RWPE1 (cell line): ENCODE measurements around the gene NFU1.

ENCODE experiments used
- CTCF ChIA-PET: fragments of 350-600 bp; sonication (Branson Sonifier 250); formaldehyde crosslinking; extraction: SDS; loops from one replicate; lab custom pipeline; 2021; lab: Yijun Ruan, JAX
- POLR2A ChIA-PET: fragments of 400-600 bp; formaldehyde crosslinking; extraction: SDS; loops from one replicate; lab custom pipeline; 2020; ENCODE audit warnings: antibody characterized with exemption; ENCODE audit not compliant: low non-redundant PET; lab: Yijun Ruan, JAX
- DNase-seq: peaks from one replicate; pipeline ENCODE4 v3.0.0; 2012; ENCODE audit warnings: low spot score
- H3K27ac ChIP-seq: fragments of 450-650 bp; 2 replicates; pipeline ENCODE4 v1.5.1; 2017
- TF ChIP-seq, protein P1 (sequence below): fragments of 450-650 bp; conservative IDR thresholded peaks from 2 replicates; pipeline ENCODE4 v1.5.1; 2017; ENCODE audit warnings: low read depth, mild to moderate bottlenecking

Gene NFU1

DNA sequence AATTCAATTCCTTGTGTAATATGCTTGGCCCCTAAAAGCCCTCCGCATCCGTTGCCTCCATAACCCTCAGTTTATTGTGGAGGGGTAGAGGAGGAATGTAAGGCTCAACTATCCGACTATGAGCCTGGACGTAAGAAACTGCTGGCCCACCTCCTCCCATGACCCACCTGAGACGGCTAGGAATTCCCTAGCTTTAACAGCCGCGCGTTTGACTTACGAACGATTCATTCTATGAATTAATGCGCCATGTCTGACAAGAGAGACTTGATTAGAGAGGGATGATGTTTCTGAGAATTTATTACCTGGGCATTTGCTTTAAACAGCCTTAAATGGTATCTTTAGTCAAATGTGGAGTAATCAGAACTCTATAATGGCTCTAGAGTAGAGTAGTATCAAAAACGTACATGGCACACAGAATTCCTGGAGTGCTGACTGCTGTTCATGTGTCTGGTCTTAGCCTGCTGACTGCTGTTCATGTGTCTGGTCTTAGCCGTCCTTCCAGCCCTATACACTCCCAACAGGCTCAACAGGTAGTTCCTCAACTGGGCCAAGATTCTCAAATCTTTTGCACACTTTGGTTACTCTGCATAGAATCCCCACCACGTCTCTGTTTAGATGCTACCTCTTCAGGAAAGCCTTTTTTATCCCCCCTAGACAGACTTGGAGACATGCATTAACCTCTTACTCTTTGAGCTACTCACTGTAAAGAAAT lies 49.3 kb downstream of the NFU1 start:
- no peak for DNase-seq
- CTCF ChIA-PET: no interaction called here
- TF ChIP-seq, protein P1, sequence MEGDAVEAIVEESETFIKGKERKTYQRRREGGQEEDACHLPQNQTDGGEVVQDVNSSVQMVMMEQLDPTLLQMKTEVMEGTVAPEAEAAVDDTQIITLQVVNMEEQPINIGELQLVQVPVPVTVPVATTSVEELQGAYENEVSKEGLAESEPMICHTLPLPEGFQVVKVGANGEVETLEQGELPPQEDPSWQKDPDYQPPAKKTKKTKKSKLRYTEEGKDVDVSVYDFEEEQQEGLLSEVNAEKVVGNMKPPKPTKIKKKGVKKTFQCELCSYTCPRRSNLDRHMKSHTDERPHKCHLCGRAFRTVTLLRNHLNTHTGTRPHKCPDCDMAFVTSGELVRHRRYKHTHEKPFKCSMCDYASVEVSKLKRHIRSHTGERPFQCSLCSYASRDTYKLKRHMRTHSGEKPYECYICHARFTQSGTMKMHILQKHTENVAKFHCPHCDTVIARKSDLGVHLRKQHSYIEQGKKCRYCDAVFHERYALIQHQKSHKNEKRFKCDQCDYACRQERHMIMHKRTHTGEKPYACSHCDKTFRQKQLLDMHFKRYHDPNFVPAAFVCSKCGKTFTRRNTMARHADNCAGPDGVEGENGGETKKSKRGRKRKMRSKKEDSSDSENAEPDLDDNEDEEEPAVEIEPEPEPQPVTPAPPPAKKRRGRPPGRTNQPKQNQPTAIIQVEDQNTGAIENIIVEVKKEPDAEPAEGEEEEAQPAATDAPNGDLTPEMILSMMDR: no peak
- POLR2A ChIA-PET: no interaction called here
- peak overlapping the region; percentile 79 for H3K27ac ChIP-seq

GRCh38 chr2:69386789-69387734 lies 50.2 kb downstream of the NFU1 start, which contains the start of gene GFPT1:
TSS of gene GFPT1 (minus strand) at chr2:69387227. CDS start at chr2:69387071, 156 bp downstream.
- peak within 1 kb of the TSS; percentile 79 for H3K27ac ChIP-seq
- CTCF ChIA-PET: interaction anchor here (0.6 to 0.9 kb wide), 2 partner anchors 12 to 337 kb away, joined by 3 read pairs; no protein-coding TSS in a partner anchor
- POLR2A ChIA-PET: interaction anchor here (0.6 kb wide), 1 partner anchor 15 kb away, joined by 4 read pairs; no protein-coding TSS in a partner anchor

DNA sequence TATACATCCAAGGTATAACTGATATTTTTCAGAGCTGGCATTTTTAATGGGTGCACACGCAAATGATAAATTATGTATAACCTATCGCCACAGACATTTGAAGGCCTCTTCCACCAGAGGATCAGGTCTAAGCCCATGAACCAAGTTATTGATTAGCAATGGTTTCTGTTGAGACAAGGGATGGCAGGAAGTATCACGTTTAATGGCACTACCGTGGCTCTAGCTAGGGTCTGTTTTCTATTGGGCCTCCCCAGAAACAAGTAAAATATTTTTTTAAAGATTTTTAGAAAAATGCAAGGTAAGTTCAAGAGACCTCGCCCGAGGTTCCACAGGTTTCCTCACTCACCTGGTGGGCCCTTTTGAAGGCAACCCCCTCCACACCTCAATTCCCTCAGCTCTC lies 50.9 kb downstream of the NFU1 start:
- peak overlapping the region; percentile 79 for H3K27ac ChIP-seq
- ChIA-PET POLR2A (interaction anchor here (0.6 kb wide), 1 partner anchor 14 kb away, joined by 4 read pairs; no protein-coding TSS in a partner anchor), CTCF (interaction anchor here (0.9 kb wide), 1 partner anchor 11 kb away, joined by 3 read pairs; no protein-coding TSS in a partner anchor)

More at GRCh38 chr2:69386789-69387734, 50.2 kb downstream of the NFU1 start, which contains the start of gene GFPT1:
- TF ChIP-seq, protein P1: no peak
- peak; percentile 86 for DNase-seq

DNA sequence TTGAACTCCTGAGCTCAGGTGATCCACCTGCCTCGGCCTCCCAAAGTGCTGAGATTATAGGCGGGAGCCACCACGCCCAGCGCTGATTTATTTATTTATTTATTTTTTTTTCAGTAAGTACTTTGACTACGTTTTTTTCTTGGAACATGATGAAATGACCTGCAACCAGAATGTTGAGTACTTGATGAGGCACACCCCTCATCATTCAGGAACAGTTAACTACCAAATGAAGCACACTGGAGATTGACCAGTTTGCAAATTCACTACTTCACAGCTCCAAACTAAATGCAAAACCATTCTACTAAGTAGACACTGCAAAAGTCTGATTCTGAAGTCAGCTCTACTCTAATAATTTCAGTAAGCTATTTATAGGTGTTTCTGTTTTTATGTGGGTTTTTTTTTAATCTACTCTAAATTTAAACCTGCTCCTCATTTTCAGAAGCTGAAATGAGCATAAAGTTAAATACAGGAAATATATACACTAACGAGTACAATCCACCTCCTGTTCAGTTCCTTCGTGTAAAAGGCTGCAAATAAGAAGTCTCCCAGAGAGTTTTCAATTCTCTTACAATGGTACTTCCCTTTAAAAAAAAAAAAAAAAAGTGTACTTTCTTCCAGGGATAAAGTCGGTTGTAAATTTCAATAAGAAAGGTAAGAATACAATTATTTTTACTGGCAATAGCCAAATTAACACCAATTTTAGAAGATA lies 51.6 kb downstream of the NFU1 start:
- peak; percentile 21 for DNase-seq
- ChIA-PET POLR2A (interaction anchor here (0.6 to 0.7 kb wide), 2 partner anchors 16 to 237 kb away, joined by 3 read pairs; no protein-coding TSS in a partner anchor), CTCF (interaction anchor here (0.5 to 1.6 kb wide), 3 partner anchors 10 to 42 kb away, joined by 3 to 4 read pairs (median 4); no protein-coding TSS in a partner anchor)
- TF ChIP-seq, protein P1: no peak
- H3K27ac ChIP-seq: peak overlapping the region; percentile 65; the same call in 1 of the 2 replicates

More for the DNA sequence above, 50.9 kb downstream of the NFU1 start:
- TF ChIP-seq, protein P1: no peak
- DNase-seq: no peak

DNA sequence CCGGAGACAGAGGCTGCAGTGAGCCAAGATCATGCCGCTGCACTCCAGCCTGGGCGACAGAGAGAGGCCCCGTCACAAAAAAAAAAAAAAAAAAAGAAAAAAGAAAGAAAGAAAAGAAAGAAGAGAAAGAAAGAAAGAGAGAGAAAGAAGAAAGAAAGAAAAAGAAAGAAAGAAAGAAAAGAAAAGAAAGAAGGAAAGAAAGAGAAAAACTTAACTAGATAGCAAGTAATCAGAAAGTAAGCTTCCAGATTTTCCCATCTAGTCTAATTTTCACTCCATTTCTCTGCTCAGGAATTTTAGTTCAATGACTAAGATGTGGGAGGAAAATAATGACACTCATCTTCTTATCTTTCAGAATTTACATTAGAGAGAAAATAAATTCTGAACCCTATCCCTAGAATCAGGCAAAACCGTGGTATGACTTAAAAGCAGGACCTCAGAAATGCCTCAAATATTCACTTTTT lies 52.6 kb downstream of the NFU1 start:
- ChIA-PET CTCF (interaction anchor here (1.6 kb wide), 1 partner anchor 10 kb away, joined by 4 read pairs; no protein-coding TSS in a partner anchor), POLR2A (interaction anchor here (0.6 to 0.7 kb wide), 3 partner anchors 12 to 236 kb away, joined by 3 to 11 read pairs (median 3); no protein-coding TSS in a partner anchor)
- H3K27ac ChIP-seq: no peak overlapping the region; the same call in 1 of the 2 replicates
- TF ChIP-seq, protein P1: no peak
- no peak for DNase-seq
